MM.1S (cell line): ENCODE data around the gene WRNIP1.

ENCODE experiments used
- CTCF ChIP-seq: fragments of 300-600 bp; sonication (generic); IDR thresholded peaks from 2 replicates; pipeline ENCODE4 v1.5.1; 2016; ENCODE audit warnings: antibody characterized with exemption, low read length, mixed read lengths
- EZH2 ChIP-seq: fragments of 300-600 bp; sonication (generic); optimal IDR thresholded peaks from 2 replicates; pipeline ENCODE3; 2017; ENCODE audit warnings: low read depth, mild to moderate bottlenecking, antibody characterized with exemption, low read length, mixed read lengths
- EZH2phosphoT487 ChIP-seq: fragments of 300-600 bp; sonication (generic); IDR thresholded peaks from 2 replicates; pipeline ENCODE4 v1.6.1; 2018; ENCODE audit warnings: antibody characterized with exemption, low read length

DNA sequence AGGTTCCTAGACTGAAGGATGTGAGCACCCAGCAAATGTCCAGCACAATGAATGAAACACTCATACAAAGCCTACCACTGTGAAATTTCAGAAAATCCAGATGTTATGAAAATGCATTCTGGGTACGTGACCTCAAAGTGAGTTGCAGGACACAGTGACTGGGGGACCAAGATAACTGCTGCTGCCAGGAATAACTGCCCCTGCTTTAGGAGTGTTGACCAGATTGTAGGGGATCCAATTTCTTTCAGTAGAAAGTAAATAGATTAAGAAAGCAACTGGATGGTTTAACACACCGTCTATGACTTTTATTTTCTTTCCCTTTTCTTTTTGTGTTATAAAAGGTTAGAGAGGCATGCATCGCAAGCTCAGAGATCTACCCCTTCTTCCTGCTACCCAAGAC is 44.0 kb upstream of the WRNIP1 start:
- TF ChIP-seq CTCF, result no peak
- no peak for TF ChIP-seq EZH2
- no peak for TF ChIP-seq EZH2phosphoT487
